Measurements from ENCODE around the gene CNKSR3. TPM values are rescaled to one million over a fixed set of nuclear protein-coding genes. Genes with fewer than 3 reads are reported as not detected.

The CNKSR3 gene
- total RNA-seq, 1 experiment from 2014 or later: 5.6 TPM

DNA sequence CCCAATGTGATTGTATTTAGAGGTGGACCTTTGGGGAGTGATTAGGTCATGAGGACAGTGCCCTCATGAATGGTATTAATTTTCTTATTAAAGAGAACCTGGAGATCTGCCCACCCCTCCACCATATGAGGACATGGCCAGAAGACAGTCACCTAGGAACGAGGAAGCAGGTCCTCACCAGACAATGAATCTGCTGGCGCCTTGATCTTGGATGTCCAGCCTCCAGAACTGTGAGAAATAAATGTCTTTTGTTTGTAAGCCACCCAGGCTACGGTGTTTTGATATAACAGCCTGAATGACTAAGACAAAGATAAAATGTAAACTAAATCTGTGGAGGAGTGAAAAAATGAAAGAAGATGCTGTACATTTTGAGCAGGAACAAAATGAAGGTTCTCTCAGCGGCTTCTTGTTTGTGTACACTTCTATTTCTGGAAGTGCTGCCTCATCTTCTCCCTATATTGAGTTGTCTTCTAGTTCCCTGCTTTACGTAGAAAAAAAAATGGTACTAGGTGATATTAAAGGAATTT is 152.4 kb downstream of the CNKSR3 start:
- Histone ChIP-seq H2BK20ac (ENCODE audit: low read depth, low read length, poor library complexity, severe bottlenecking) (no peak overlapping the region), H3K79me2 (ENCODE audit: insufficient read depth, low read length) (no peaks in the 10 kb centered on the region), H3K23me2 (ENCODE audit: insufficient read length, low read depth, low read length, poor library complexity, severe bottlenecking) (no peaks in the 10 kb centered on the region), H4K20me1 (ENCODE audit: control insufficient read depth, insufficient read depth, insufficient read length) (no peaks in the 10 kb centered on the region), H3K4ac (ENCODE audit: low read depth, low read length) (no peak overlapping the region), H2BK15ac (ENCODE audit: low read depth, low read length) (no peak overlapping the region), H3K79me1 (ENCODE audit: insufficient read depth, low read depth, low read length, poor library complexity, severe bottlenecking) (no peaks in the 10 kb centered on the region), H3K9ac (ENCODE audit: extremely low read depth, insufficient read length, low read length) (no peak overlapping the region), H2AK5ac (ENCODE audit: insufficient read length, low read length) (no peak overlapping the region), H2BK12ac (ENCODE audit: insufficient read length, low read depth, low read length) (no peak overlapping the region), H2BK120ac (ENCODE audit: low read depth, low read length, poor library complexity, severe bottlenecking) (no peak overlapping the region), H3K56ac (ENCODE audit: insufficient read length, low read depth, low read length) (no peak overlapping the region), H3K27ac (ENCODE audit: insufficient read length, low read depth, low read length) (no peak overlapping the region), H3T11ph (ENCODE audit: low read length) (no peak overlapping the region), H2BK5ac (ENCODE audit: insufficient read length, low read length) (no peak overlapping the region), H4K5ac (ENCODE audit: insufficient read length, low read depth, low read length) (no peak overlapping the region), H3K4me1 (ENCODE audit: insufficient read depth, low read length) (no peaks in the 10 kb centered on the region), H3K14ac (ENCODE audit: insufficient read depth, low read length) (no peak overlapping the region), H3K4me2 (ENCODE audit: insufficient read depth, insufficient read length, low read length) (no peak overlapping the region), H3K27me3 (ENCODE audit: insufficient read depth, low read length) (no peaks in the 10 kb centered on the region), H4K91ac (ENCODE audit: insufficient read length, low read depth, low read length) (no peak overlapping the region), H3K18ac (ENCODE audit: insufficient read length, low read depth, low read length) (no peak overlapping the region), H3K23ac (ENCODE audit: insufficient read length, low read depth, low read length) (no peak overlapping the region), H4K8ac (replicated peaks; ENCODE audit: insufficient read length, low read depth, low read length) (no peak overlapping the region), H2AFZ (ENCODE audit: low read length) (no peak overlapping the region), H3K9me3 (ENCODE audit: control insufficient read depth, low read depth, low read length) (no peaks in the 10 kb centered on the region)
- Mint-ChIP-seq H3K36me3 (ENCODE audit: insufficient read depth in 1 of 3, low read depth in 3 of 3) (no peaks in the 10 kb centered on the region; a peak in 1 of 7 replicates), H3K4me3 (no peak overlapping the region), H3K4me1 (no peaks in the 10 kb centered on the region), H3K9me3 (no peaks in the 10 kb centered on the region; a peak in 1 of 5 replicates), H3K27me3 (ENCODE audit: low read depth) (no peaks in the 10 kb centered on the region), H3K27ac (no peak overlapping the region)
- no peak for TF ChIP-seq CTCF (conservative IDR thresholded peaks at IDR 0.05)
- no CpG with 5 or more reads among the region's 5 CpGs for WGBS (ENCODE audit: extremely low coverage, insufficient read length, low lambda C conversion rate)
- DNase-seq: no peak

All from H9 (cell line).